ENCODE measurements around the gene SMARCD3. TPM values are rescaled to one million over a fixed set of nuclear protein-coding genes. Genes with fewer than 3 reads are reported as not detected.

The SMARCD3 gene
- total RNA-seq, 2 donors from 2014 or later, result 35.6 to 108 TPM

DNA sequence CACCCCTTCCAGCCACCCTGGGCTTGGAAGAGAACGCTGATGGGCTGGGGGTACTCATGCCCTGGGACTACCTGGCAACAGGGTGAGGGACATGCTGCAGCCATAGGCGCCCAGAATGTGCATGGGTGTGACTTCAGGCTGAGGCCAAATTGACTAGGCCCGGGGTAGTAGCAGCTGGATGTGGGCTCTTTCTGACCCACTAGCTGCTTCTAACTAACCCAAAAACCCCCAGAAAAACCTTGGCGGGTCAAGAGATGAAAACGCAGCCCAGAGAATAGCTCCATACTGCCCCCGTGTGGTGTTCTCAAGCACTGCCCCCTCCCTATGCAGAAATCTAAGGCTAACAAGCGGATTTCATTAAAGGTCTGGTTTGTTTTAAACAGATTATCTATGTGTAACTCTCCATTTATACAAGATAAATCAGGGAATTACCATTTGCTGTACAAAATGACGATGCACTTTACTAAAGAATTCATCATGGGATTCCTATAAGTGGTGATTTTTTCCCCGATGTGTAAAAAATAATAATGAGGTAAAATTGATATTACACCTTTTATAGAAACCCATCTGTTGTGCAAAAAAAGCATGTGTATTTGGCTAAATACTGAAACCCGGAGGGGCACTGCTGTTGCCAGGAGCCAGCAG lies 4.2 kb downstream of the SMARCD3 start:
- TF ChIP-seq POLR2A (IDR thresholded peaks at IDR 0.05), result no peak
- peak; percentile 50 to 71 (median 62) for TF ChIP-seq CTCF (IDR thresholded peaks at IDR 0.05)
- H3K4me3 ChIP-seq, result no peak overlapping the region
- intact Hi-C loops (cut with DNase I), result loop anchor here (2.0 kb wide), 1 partner anchor 58 kb away; no protein-coding TSS in a partner anchor
- no peaks in the 10 kb centered on the region for H3K9me3 ChIP-seq
- H3K27ac ChIP-seq, result no peak overlapping the region
- H3K36me3 ChIP-seq, result peaks cover 0 to 2% of the 10 kb centered on the region in 2 donors
- WGBS, result 33% methylated on average over 10 of the region's 10 CpGs
- H3K27me3 ChIP-seq (replicated peaks; ENCODE audit: insufficient read depth), result no peaks in the 10 kb centered on the region
- H3K4me1 ChIP-seq (replicated peaks), result no peaks in the 10 kb centered on the region
- no peak for DNase-seq (ENCODE audit: low spot score)

DNA sequence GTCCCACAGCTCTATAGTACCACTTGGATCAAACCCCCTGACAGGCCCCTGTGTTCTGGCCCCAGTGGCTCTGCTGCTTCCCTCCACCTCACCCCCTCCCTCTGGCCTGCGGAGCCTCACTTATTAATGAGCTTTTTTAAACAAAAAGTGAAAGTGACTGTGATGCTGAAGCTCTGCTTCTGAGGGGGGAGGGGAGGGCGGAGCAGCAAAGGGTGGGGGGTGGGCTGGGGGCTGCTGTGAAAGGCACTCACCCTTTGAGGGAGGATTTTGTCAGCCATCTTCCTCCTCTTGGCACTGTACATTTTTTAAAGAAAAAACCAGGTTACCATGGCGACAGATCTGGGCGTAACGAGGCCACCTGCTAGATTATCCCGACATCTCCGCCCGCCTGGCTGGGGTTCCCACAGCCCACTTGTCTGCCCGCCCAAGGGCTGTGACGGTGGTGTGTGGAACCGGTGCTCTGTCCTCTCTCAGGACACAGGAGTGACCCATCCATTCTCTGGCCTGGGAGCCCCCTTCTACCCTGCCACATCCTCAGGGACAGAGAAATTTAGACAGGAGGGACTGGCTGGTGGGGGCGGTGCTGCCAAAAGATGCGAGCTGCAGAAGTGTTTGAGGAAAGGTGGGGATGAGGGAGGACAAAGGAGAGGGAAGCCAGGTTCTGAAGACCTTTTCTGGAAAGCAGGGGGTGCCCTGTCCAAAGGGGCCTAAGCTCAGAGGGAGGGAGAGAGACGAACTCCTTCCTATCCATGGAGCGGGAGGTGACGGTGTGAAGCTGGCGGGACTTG lies 4.9 kb downstream of the SMARCD3 start:
- no peaks in the 10 kb centered on the region for H3K27me3 ChIP-seq (replicated peaks; ENCODE audit: insufficient read depth)
- 41% methylated on average over 17 of the region's 17 CpGs for WGBS
- no peak for TF ChIP-seq POLR2A (IDR thresholded peaks at IDR 0.05)
- no peak for TF ChIP-seq POLR2AphosphoS5 (IDR thresholded peaks at IDR 0.05)
- TF ChIP-seq CTCF (IDR thresholded peaks at IDR 0.05), result no peak
- peaks cover 0 to 2% of the 10 kb centered on the region in 2 donors for H3K36me3 ChIP-seq
- no peak for DNase-seq (ENCODE audit: low spot score)
- H3K9me3 ChIP-seq, result no peaks in the 10 kb centered on the region
- no peaks in the 10 kb centered on the region for H3K4me1 ChIP-seq (replicated peaks)
- H3K27ac ChIP-seq, result no peak overlapping the region
- H3K4me3 ChIP-seq, result no peak overlapping the region
- intact Hi-C loops (cut with DNase I), result loop anchor here (2.0 kb wide), 1 partner anchor 59 kb away; no protein-coding TSS in a partner anchor

GRCh38 chr7:151243045-151243349 lies 5.5 kb downstream of the SMARCD3 start:
- Histone ChIP-seq H3K36me3 (peaks cover 0 to 2% of the 10 kb centered on the region in 2 donors), H3K27ac (no peak overlapping the region), H3K27me3 (replicated peaks; ENCODE audit: insufficient read depth) (no peaks in the 10 kb centered on the region), H3K4me1 (replicated peaks) (no peaks in the 10 kb centered on the region), H3K9me3 (no peaks in the 10 kb centered on the region), H3K4me3 (no peak overlapping the region)
- no peak for TF ChIP-seq POLR2A (IDR thresholded peaks at IDR 0.05)
- no peak for TF ChIP-seq POLR2AphosphoS5 (IDR thresholded peaks at IDR 0.05)
- no peak for TF ChIP-seq CTCF (IDR thresholded peaks at IDR 0.05)
- WGBS, result 41% methylated on average over 2 of the region's 2 CpGs
- no peak for DNase-seq (ENCODE audit: low spot score)
- intact Hi-C loops (cut with DNase I), result no loop called here

GRCh38 chr7:151242159-151243044 lies 6.1 kb downstream of the SMARCD3 start:
- Histone ChIP-seq H3K4me1 (replicated peaks) (no peaks in the 10 kb centered on the region), H3K27ac (no peak overlapping the region), H3K27me3 (replicated peaks; ENCODE audit: insufficient read depth) (no peaks in the 10 kb centered on the region), H3K4me3 (no peak overlapping the region), H3K36me3 (peaks cover 2 to 4% of the 10 kb centered on the region in 2 donors), H3K9me3 (no peaks in the 10 kb centered on the region)
- TF ChIP-seq POLR2AphosphoS5 (IDR thresholded peaks at IDR 0.05), result no peak
- intact Hi-C loops (cut with DNase I), result no loop called here
- 71% methylated on average over 20 of the region's 20 CpGs for WGBS
- no peak for DNase-seq (ENCODE audit: low spot score)

DNA sequence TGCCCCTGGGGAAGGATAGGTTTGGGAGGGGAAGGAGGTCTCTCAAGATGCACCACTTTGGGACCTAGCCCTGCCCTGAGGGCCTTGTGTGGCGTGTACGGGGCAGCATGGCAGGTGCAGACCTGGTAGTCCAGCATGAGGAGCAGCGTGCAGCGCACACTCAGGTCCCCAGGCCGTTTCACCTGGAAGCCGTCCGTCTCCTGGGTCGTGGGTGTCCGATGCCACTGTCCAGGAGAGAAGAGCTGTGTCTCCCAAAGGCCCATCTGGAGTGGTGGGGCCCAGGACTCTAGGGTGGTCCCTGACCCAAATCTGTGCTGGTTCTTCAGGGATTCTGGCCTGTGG lies 6.8 kb downstream of the SMARCD3 start:
- H3K27ac ChIP-seq, result no peak overlapping the region
- intact Hi-C loops (cut with DNase I), result no loop called here
- WGBS, result 87% methylated on average over 8 of the region's 9 CpGs
- no peaks in the 10 kb centered on the region for H3K4me1 ChIP-seq (replicated peaks)
- TF ChIP-seq POLR2A (IDR thresholded peaks at IDR 0.05), result no peak
- no peak for TF ChIP-seq POLR2AphosphoS5 (IDR thresholded peaks at IDR 0.05)
- no peak for TF ChIP-seq CTCF (IDR thresholded peaks at IDR 0.05)
- peaks cover 2 to 5% of the 10 kb centered on the region in 2 donors for H3K36me3 ChIP-seq
- H3K27me3 ChIP-seq (replicated peaks; ENCODE audit: insufficient read depth), result no peaks in the 10 kb centered on the region
- no peak for DNase-seq (ENCODE audit: low spot score)
- no peaks in the 10 kb centered on the region for H3K9me3 ChIP-seq
- no peak overlapping the region for H3K4me3 ChIP-seq

Data from prostate gland (tissue), 2 donors.